Stimulated activated CD4-positive, alpha-beta T cell treated with anti-CD3 and anti-CD28 coated beads, Interleukin-1b, Interleukin-23, amount 100 ng/mL, for 24 hours (primary cell): ENCODE results near the gene KIF5A.
"Not testable (repeated sequence)": the region's sequence is repeated elsewhere in the genome, so short reads cannot be mapped to it uniquely, and the experiment has no call there.

Experiments used
- DNase-seq, 4 experiments: peaks; one replicate each; pipeline ENCODE4 v3.0.0-alpha.2; 2020; ENCODE audit warnings: low read depth in 4 of 4, low spot score in 1 of 4

The KIF5A gene

DNA sequence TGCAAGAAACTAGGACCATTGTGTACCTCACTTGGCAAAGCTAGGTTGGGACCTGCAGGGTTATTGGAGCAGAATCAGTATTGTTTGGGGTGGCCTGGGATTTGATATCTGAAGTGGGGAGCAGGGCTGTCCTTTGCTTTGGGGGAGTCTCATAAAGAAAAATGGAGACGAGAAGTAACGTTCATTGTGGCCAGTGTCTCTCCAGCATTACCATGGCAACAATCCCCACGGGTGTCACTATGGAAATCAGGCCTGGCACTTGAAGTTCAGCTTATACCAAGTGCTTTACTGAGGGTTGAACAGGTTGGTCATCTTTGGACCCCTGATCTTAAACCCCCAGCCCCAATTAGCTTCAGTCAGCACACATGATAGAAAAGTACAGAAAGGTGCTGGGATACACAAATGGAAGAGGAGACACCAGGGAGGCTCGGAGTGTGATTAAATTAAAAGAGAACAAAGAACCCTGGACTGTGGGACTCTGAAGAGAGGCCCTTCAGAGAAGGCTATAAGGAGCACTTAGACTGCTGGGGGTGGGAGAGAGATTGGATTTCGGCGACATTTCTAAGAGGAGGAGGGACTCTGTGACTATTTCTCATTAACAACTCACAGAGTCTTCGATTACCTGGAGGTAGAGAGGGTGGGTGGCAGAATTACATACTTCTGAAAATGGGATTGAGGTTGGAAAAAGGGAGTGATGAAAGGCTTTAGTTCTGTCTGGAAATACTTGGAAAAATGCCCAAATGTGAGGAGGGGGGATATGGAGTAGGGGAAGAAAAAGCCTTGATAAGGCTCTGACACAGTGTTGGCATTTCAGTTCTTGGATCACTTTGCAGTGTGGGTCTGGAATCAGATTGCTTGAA is 3.7 kb downstream of the KIF5A start:
- no peak for DNase-seq

DNA sequence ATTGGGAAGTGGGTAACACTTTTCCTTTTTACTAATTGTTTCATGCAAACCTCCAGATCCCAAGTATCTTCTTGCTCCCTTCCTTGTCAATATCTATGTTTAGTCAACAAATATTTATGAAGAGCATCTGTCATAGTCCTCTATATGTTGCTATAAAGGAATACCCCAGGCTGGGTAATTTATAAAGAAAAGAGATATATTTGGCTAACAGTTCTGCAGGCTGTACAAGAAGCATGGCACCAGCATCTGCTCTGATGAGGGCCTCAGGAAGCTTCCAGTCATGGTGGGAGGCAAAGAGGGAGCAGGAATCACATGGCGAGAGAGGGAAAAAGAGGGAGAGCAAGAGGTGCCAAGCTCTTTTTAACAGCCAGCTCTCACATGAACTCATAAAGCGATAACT is 4.6 kb downstream of the KIF5A start:
- no peak for DNase-seq

DNA sequence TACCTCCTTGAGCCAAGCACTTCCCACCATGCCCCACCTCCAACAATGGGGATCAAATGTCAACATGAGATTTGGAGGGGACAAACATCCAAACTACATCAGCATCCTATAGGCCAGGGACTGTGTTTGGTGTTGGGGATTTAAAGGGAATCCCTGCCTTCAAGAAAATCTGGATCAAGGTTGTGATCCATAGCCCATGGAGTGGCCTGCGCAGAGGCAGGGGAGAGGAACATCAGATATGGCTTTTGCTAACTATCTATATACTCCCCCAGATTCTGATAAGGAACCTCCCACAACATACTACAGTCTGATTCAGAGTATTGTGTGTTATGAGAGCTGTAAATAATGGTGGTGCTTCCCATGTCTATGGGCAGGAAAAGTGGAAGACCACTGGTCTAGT is 5.1 kb downstream of the KIF5A start:
- DNase-seq: no peak

DNA sequence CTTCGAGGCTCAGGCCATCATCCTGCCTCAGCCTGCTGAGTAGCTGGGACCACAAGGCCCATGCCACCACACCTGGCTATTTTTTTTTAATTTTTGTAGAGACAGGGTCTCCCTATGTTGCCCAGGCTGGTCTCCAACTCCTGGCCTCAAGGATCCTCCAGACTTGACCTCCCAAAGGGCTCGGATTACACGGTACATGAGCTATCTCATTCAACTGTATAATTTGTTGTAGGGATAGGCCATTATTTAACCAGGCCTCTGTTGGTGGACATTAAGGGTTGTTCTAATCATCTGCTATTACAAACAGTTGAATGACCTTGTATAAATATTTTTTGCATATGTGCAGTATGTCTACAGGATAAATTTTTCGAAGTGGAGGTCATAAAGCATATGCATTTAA is 9.0 kb downstream of the KIF5A start:
- DNase-seq: no peak

DNA sequence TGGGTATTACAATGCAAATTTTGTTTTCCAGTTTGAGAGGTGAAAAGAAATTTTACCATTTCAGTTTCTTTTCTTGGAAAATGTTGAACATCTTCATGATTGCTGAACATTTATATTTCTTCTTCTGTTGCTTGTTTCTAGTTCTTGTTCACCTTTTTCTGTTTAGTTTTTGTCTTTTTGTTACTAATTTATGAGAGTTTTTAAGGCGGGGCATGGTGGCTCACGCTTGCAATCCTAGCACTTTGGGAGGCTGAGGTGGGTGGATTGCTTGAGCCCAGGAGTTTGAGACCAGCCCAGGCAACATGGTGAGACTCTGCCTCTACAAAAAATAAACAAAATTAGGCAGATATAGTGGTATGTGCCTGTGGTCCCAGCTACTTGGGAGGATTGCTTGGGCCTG is 10.7 kb downstream of the KIF5A start:
- no peak for DNase-seq

DNA sequence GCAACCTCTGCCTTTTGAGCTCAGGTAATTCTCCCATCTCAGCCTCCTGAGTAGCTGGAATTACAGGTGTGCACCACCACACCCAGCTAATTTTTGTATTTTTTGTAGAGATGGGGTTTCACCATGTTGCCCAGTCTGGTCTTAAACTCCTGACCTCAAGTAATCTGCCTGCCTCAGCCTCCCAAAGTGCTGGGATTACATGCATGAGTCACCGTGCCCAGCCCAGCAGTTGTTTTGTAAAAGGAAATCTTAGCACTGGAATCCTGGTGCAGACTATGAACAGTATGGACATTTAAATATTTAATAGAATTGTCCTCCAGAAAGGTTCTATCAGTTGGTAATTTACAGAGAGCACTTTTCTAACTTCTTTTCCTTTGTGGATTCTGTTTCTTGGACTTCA is 11.3 kb downstream of the KIF5A start:
- DNase-seq: not testable (repeated sequence)

DNA sequence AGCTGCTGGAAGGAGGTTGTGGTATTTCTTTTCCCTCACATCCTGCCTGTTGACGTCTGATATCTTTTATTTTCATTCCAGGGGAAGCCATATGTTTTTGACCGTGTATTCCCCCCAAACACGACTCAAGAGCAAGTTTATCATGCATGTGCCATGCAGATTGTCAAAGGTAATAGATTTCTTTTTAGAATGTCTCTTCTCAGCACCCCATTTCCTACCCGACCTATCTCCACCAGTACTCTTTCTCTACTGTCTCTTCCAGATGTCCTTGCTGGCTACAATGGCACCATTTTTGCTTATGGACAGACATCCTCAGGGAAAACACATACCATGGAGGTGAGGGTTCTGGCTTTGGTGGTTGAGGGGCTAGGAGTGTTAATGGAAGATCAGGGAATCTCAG is 13.5 kb downstream of the KIF5A start:
- no peak for DNase-seq

DNA sequence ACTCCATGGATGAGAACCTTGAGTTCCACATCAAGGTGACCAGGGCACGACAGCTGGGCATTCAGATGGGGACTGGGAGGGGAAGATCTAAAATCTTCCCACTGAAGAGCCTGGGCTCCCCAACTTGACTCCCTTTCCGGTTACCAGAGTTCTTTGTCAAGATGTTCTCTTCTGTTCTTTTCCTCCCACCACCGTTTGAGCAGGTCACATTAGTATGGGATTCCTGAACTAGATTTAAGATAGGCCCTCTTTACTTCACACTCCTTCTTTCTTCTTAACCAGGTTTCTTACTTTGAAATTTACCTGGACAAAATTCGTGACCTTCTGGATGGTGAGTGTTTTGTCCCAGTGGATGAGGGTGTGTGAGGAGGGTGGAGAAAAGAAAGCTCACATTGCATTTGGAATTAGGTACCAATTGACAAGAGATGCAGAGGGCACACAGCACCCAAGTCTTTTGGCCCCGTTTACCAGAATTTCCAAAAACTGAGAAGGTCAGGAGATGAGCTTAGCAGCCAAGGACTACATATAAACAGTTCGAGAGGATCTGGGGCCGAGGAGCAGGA is 14.4 kb downstream of the KIF5A start:
- DNase-seq: no peak

DNA sequence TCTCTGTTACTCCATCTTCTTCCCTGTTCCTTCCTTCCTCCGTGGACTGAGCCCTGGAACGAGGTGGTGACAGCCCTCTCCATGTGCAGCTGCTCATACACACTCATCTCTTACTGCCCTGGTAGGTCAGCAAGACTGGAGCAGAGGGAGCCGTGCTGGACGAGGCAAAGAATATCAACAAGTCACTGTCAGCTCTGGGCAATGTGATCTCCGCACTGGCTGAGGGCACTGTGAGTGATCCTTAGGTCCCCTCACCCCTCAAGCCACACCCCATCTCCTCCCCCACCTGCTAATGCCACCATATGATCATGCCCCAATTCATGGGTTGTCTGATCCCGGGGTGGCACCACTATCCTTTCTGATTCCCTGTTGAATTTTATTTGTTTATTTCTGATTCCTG is 19.0 kb downstream of the KIF5A start:
- no peak for DNase-seq

DNA sequence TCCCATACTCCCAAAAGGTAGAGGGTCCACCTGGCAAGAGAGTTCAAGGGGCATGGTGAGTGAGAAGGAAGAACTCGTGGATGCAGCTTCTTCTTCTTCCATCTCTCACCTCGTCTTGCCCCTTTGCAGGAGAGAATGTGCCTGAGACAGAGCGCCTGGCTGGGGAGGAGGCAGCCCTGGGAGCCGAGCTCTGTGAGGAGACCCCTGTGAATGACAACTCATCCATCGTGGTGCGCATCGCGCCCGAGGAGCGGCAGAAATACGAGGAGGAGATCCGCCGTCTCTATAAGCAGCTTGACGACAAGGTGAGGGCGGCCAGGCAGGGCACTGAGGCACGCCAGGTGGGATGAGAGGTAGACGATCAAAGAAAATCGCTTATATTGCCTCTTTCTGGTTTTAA is 20.0 kb downstream of the KIF5A start:
- DNase-seq: no peak

DNA sequence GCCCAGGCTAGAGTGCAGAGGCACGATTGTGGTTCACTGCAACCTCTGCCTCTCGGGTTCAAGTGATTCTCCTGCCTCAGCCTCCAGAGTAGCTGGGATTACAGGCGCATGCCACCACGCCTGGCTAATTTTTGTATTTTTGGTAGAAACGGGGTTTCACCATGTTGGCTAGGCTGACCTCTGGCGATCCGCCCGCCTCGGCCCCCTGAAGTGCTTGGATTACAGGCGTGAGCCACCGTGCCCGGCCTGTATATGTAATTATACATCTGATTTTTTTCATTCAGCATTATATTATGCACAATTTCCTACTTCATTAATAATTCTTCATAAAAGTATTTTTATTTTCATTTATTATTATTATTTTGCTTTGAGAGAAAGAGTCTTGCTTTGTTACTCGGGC is 20.6 kb downstream of the KIF5A start:
- DNase-seq: not testable (repeated sequence)

DNA sequence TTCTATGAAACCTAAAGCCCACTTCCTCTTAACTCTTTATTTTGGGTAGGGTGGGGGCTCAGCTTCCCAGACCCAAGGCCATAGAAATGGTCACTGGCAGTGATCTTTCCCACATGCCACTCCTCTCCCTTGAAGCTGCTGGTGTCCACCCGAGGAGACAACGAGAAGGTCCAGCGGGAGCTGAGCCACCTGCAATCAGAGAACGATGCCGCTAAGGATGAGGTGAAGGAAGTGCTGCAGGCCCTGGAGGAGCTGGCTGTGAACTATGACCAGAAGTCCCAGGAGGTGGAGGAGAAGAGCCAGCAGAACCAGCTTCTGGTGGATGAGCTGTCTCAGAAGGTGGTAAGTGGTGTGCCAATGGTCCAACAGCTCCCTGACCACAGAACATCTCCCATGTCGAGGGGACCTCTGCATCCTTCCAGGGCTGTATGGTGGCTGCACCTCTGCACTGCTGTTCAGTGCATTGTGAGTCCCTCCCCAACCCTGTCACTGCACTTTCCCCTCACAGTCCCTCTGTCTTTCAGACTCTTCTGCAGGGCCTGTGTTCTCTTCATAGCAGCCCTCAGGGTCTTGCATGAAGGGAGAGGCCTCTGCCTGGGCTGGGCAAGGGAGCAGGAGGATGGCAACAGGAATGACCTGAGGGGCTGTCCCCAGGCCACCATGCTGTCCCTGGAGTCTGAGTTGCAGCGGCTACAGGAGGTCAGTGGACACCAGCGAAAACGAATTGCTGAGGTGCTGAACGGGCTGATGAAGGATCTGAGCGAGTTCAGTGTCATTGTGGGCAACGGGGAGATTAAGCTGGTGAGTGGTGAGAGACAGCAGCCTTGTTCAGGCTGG is 22.3 kb downstream of the KIF5A start:
- DNase-seq: no peak

DNA sequence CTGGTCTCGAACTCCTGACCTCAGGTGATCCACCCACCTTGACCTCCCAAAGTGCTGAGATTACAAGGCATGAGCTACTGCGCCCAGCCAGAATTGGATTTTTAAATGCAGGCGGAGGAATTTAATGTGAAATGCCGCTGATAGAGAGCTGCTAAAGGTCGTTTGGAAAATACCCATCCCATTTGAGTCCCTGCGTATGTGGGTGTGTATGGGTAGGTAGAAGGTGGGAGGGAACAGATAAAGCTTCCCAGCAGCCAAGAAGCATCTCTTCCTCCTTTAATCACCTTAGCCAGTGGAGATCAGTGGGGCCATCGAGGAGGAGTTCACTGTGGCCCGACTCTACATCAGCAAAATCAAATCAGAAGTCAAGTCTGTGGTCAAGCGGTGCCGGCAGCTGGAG is 25.0 kb downstream of the KIF5A start:
- DNase-seq: no peak

DNA sequence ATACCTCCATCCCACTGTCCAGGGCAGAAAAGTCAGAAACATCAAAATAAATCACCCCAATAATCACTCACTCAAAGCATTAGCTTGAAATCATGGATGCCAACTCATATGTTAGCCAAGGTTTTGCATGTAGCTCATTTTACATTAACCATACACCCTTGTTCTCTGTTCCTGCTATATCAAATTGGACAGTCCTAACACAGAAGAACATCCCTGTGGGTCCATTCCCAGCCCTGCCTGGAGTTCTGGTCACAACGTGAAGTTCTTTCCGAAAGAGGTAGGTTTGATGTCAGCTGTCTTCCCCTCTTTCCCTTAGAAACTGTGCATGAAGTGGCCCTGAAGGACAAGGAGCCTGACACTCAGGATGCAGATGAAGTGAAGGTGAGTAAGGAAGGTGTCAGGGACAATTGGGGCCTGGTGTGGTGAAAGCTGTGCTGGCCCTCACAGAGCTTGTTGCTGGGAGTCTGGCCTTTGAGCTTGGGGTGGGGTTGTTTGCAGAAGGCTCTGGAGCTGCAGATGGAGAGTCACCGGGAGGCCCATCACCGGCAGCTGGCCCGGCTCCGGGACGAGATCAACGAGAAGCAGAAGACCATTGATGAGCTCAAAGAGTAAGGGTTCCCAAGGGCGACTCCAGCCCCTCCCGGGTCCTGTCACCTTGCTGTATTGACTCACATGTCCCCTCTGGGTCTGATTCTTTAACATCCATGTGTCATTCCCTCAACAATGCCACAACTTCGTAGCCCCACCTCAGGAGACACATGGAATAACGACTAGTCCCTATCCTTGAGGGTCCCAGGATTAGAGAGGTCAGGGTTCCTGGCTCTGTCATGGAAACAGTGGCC is 26.1 kb downstream of the KIF5A start:
- no peak for DNase-seq

DNA sequence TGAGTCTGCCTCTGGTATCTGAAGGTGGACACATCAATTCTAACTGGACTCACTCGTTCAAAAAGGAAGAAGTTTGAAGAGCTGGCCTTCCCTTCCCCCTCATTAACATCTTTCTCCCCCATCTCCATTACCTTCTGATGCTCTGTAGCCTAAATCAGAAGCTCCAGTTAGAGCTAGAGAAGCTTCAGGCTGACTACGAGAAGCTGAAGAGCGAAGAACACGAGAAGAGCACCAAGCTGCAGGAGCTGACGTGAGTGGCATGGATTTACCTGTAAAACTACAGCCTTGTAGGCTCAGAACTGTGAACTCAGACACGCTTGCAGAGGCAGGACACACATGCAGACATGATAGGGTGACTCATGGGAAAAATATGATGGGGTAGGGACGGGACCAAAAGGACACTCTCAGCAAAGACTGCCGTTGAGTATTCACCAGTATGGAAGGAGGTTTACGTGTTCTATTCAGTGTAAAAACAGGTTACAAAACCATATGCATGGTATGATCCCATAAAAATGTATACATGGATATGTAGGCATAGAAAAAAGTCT is 26.8 kb downstream of the KIF5A start:
- no peak for DNase-seq

DNA sequence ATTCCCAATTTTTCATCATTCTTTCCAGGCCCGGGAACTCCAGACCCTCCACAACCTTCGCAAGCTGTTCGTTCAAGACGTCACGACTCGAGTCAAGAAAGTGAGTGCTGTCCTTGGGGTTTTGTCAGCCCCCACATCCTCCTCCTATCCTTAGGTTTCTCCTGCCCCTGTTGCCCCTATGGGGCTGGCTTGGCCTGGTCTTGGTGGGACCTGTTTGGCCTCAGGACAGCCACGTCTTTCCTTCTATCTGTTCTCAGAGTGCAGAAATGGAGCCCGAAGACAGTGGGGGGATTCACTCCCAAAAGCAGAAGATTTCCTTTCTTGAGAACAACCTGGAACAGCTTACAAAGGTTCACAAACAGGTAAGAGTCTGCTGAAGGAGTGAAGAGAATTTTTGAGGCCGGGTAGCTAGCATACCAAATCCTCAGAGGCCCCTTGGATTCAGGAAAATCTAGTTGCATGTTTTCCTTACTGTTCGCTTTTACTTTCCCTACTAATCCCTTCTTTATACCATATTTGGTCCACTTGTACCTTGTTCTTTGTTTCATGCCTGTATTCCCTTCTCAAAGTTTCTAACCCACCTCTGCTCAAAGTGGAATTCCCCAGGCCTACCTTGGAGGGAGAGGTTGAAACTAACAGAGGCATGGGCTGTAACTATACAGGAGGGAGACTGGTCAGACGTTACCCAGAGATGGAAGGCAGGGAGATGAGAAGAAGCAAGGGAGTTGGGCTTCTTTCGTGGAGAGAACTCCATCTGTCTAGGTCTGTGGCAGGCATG is 28.3 kb downstream of the KIF5A start:
- DNase-seq: no peak

DNA sequence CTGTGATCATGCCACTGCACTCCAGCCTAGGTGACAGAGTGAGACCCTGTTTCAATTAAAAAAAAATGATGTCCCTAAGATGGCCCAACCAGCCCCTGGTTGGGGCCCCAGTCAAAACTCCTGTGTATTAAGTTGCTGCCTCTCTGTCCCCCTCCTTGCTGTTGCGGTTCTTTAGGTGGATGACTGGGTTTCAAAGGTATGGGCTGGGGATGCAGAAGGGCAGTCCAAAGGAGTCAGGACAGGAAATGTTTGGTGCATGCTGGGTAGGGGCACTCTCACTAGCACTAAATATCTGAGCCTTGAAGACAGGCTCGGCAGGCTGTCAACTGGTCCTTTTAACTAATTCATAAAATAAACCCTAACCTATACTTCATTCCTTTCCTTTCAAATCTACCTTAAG is 29.2 kb downstream of the KIF5A start:
- no peak for DNase-seq

DNA sequence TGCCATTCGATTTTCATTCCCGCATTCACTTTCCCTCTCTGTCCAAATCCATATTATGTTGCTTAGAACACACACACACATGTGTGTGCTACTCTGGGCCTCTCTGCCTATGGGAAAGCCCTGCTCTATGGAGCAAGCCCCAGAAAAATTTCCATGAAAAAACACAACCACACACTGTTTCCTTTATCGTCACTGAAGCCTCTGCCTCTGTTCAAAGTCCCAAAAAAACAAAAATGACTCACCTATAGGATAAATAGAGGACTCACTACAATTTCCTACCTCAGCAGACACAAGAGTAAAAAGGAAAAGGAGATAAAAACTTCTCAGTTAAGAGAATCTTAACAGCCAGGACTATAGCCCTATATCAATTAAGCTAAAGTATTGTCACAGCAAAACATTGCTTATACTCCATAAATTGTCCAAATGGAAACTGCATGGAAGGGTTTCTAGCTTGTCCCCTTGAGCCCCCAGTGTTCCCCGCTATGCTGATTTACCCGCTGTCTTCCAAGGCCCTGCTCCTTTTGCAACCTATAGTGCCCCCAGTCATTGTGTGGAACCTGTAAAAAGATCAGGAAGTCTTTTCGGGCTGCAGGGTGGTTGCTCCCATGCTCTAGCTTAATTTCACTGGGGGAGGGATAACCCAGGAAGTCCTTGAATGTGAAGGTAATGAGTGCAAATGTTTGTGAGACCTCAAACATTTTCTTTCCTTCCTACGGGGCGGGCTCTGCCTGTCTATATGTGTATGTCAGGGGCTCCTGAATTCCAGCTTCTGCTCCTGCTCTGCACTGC is 30.0 kb downstream of the KIF5A start:
- no peak for DNase-seq

DNA sequence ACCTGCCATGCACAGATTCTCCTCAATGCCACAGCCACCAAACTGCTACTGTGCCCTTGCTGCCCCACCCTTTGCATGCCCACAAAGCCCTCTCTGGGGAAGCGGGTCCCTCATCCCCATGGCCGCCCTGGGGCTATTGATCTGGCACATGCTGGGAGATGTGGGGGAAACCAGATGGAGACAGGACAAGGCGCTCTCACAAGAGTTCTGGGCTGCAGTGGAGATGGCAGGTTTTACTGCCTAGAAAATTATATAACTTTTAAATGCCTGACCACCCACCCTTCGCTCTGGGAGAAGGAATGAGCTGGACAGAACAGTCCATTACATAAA is 30.6 kb downstream of the KIF5A start:
- no peak for DNase-seq

DNA sequence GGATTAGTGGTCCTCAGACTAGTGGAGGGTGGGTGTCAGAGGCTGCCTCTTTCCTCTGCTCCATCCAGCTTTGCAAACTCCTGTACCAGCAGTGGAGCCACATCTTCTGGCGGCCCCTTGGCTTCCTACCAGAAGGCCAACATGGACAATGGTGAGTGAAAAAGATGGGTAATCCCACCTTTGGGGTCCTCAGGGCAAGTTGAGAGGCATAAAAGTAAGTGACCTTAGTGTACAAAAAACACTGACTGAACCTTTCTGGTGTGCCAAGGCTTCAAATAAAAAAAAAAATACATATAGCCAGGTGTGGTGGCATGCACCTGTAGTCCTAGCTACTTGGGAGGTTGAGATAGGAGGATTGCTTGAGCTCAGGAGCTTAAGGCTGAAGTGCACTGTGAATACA is 32.0 kb downstream of the KIF5A start:
- no peak for DNase-seq
